ENCODE measurements around the gene GHR.

DNA sequence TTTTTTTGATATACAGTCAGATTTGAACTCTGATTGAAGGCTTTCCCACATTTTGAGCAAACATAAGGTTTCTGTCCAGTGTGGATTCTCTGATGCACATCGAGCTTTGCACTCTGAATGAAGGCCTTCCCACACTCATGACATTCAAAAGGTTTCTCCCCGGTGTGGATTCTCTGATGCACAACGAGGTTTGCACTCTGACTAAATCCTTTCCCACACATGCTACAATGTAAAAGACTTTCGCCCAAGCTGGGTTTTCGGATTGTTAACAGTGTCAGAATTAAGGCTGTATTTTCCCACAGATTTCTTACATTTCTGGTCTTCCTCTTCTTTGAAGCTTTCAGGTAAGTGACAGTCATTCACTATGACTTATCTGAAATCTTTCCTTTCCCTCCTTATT lies 44.3 kb downstream of the GHR start:
- no peak for TF ChIP-seq POLR2A (IDR thresholded peaks at IDR 0.05)
- TF ChIP-seq CTCF (IDR thresholded peaks at IDR 0.05), result no peak
